HG03439 (cell line): ENCODE results near the gene DHX8.

Experiments used
- ATAC-seq: cut with Tn5 transposase; IDR thresholded peaks from one replicate; pipeline ENCODE4 v1.9.1; 2021; ENCODE audit warnings: mild to moderate bottlenecking, moderate library complexity; ENCODE audit not compliant: unreplicated experiment

DHX8 gene

GRCh38 chr17:43543771-43544575 lies 60.2 kb downstream of the DHX8 start:
- no peak for ATAC-seq

GRCh38 chr17:43545383-43545632 lies 61.5 kb downstream of the DHX8 start:
- no peak for ATAC-seq

GRCh38 chr17:43546319-43547188 lies 62.8 kb downstream of the DHX8 start, which contains the start of gene ETV4:
Gene ETV4, minus strand, starts transcription at chr17:43546340. Its CDS starts 723 bp downstream, at chr17:43545617.
- peak; percentile 74 for ATAC-seq

- no peak for ATAC-seq
Observed at GRCh38 chr17:43547189-43547550, 63.4 kb downstream of the DHX8 start.

- no peak for ATAC-seq
Observed at GRCh38 chr17:43547659-43548256, 64.0 kb downstream of the DHX8 start.

GRCh38 chr17:43548689-43549379 lies 65.1 kb downstream of the DHX8 start:
- no peak for ATAC-seq

- ATAC-seq = no peak
Observed at GRCh38 chr17:43549496-43549895, 65.7 kb downstream of the DHX8 start.

GRCh38 chr17:43550754-43551153 lies 67.0 kb downstream of the DHX8 start:
- no peak for ATAC-seq

- ATAC-seq = no peak
Observed at GRCh38 chr17:43552229-43552837, 68.6 kb downstream of the DHX8 start.

- no peak for ATAC-seq
Observed at GRCh38 chr17:43553573-43553972, 69.8 kb downstream of the DHX8 start.

GRCh38 chr17:43554857-43555256 lies 71.1 kb downstream of the DHX8 start:
- ATAC-seq = no peak

GRCh38 chr17:43556292-43556691 lies 72.5 kb downstream of the DHX8 start:
- ATAC-seq = no peak

- ATAC-seq = no peak
Observed at GRCh38 chr17:43558805-43559160, 75.0 kb downstream of the DHX8 start.

GRCh38 chr17:43559161-43559816 lies 75.5 kb downstream of the DHX8 start:
- ATAC-seq = no peak

GRCh38 chr17:43560461-43561427 lies 77.0 kb downstream of the DHX8 start:
- ATAC-seq = no peak

GRCh38 chr17:43562679-43563599 lies 79.2 kb downstream of the DHX8 start:
- no peak for ATAC-seq

GRCh38 chr17:43563600-43564594 lies 80.1 kb downstream of the DHX8 start:
- no peak for ATAC-seq
